Measurements from ENCODE around the gene CXCR6.

GRCh38 chr3:45895686-45896468, 47.4 kb upstream of the CXCR6 start:
- TF ChIP-seq POLR2A (IDR thresholded peaks at IDR 0.05; ENCODE audit: low read length), result no peak
- no peak for TF ChIP-seq CHD4 (IDR thresholded peaks at IDR 0.05; ENCODE audit: borderline replicate concordance)
- no peak for TF ChIP-seq HOXB5 (CRISPR knock-in tag; IDR thresholded peaks at IDR 0.05)
- no peak for TF ChIP-seq CTCF (IDR thresholded peaks at IDR 0.05)
- TF ChIP-seq HMGXB4 (CRISPR knock-in tag; IDR thresholded peaks at IDR 0.05; ENCODE audit: borderline replicate concordance), result no peak
- TF ChIP-seq RCOR1 (IDR thresholded peaks at IDR 0.05; ENCODE audit: low read depth, low read length), result no peak
- no peak for TF ChIP-seq REST (IDR thresholded peaks at IDR 0.05)
- TF ChIP-seq RFX5 (IDR thresholded peaks at IDR 0.05), result no peak
- TF ChIP-seq HOXA7 (CRISPR knock-in tag; IDR thresholded peaks at IDR 0.05), result no peak
- TF ChIP-seq KDM5A (IDR thresholded peaks at IDR 0.05), result no peak
- TF ChIP-seq MAX (IDR thresholded peaks at IDR 0.05), result no peak
